GM12875 (cell line): ENCODE results near the gene MTCL1.

Source experiments
- H3K4me3 ChIP-seq: one replicate; pipeline ENCODE4 v1.5.1; 2011; ENCODE audit warnings: low read depth, low read length, control low read depth
- CTCF ChIP-seq: IDR thresholded peaks from 2 replicates; pipeline ENCODE4 v1.5.1; 2011; ENCODE audit warnings: low read depth, mild to moderate bottlenecking, control low read depth, inconsistent platforms, low read length, moderate library complexity, borderline replicate concordance; ENCODE audit not compliant: insufficient read depth

Gene MTCL1

DNA sequence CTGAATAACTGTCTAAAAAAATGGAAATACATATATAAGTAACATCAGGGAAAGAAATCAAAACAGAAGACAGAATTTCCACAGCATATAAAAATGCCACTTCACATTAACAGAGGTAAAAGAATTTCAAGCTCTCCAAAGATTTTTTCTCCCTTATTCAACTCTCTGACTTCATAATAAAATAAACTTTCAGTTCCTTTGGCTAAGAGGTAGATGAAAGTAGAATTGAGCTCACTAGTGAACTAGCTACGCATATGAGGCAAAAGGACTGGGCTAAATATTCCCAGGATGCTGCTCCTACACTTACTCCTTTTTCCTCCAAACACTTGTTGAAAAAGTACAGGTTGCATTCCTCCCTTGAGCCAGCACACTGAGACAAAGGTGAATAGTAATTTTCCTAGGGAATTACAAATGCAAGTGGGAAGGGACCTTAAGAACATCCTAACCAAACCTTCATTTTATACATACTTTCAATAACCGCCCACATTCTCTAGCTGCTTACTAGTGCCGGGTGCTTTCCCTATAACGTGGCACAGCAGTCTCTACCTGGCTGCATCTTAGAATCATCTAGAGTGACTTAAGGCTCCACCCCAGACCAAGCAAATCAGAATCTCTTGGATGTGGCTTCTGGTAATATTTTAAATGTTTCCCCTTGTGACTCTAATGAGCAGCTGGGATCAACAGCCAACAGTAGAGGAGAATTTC lies 136.6 kb downstream of the MTCL1 start:
- no peak overlapping the region for H3K4me3 ChIP-seq
- no peak for TF ChIP-seq CTCF

DNA sequence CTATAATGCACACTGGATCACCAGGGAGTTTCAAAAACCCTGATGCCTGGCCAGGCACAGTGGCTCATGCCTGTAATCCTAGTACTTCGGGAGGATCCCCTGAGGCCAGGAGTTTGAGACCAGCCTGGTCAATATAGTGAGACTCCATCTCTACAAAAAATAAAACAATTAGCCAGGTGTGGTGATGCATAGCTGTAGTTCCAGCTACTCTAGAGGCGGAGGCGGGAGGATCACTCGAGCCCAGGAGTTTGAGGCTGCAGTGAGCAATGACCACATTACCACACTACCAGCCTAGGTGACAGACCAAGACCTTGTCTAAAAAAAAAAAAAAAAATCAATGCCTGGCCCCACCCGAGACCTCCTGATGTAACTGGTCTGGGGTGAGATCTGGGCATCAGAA lies 137.2 kb downstream of the MTCL1 start:
- TF ChIP-seq CTCF = no peak
- no peak overlapping the region for H3K4me3 ChIP-seq

- H3K4me3 ChIP-seq = no peak overlapping the region
- no peak for TF ChIP-seq CTCF
Measured at GRCh38 chr18:8843005-8843404, 137.6 kb downstream of the MTCL1 start.

GRCh38 chr18:8844721-8845148 lies 139.4 kb downstream of the MTCL1 start:
- no peak overlapping the region for H3K4me3 ChIP-seq
- TF ChIP-seq CTCF = no peak

GRCh38 chr18:8845506-8845905 lies 140.2 kb downstream of the MTCL1 start:
- no peak overlapping the region for H3K4me3 ChIP-seq
- no peak for TF ChIP-seq CTCF

DNA sequence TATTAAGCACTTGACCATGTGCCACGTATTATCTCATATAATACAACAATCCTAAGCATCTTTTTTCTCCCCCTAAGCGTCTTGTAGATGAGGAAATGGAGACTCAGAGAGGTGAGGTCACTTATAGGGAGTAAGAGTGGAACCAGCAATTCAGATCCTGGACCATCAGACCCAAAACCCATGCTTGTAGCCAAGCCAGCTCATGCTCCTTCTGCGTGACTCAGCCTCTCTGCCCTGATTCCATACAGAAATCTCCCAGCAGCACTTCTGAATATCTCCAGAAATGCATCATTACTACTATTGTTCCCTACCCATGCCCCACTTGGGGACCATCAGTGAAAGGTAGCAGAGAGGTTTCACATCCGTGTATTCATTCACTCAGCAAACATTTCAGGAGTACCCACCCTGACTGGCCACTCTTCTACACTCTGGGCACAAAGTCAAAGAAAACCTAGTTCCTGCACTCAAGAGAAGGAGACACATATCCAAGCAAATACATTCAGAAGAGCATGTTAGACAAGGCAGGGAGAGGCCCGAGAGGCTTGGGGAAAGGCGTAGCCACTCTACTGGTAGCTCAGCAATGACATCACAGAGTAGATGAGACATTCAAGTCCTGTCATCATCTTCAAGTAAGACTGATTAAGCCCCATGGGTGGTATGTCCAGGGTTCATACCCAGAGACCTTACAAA lies 141.9 kb downstream of the MTCL1 start:
- no peak overlapping the region for H3K4me3 ChIP-seq
- TF ChIP-seq CTCF = no peak

- no peak for TF ChIP-seq CTCF
- no peak overlapping the region for H3K4me3 ChIP-seq
Measured at GRCh38 chr18:8847900-8848299, 142.5 kb downstream of the MTCL1 start.
